ENCODE measurements around the gene BCAR1.
"Not testable (repeated sequence)": the region's sequence is repeated elsewhere in the genome, so short reads cannot be mapped to it uniquely, and the experiment has no call there.

The BCAR1 gene

DNA sequence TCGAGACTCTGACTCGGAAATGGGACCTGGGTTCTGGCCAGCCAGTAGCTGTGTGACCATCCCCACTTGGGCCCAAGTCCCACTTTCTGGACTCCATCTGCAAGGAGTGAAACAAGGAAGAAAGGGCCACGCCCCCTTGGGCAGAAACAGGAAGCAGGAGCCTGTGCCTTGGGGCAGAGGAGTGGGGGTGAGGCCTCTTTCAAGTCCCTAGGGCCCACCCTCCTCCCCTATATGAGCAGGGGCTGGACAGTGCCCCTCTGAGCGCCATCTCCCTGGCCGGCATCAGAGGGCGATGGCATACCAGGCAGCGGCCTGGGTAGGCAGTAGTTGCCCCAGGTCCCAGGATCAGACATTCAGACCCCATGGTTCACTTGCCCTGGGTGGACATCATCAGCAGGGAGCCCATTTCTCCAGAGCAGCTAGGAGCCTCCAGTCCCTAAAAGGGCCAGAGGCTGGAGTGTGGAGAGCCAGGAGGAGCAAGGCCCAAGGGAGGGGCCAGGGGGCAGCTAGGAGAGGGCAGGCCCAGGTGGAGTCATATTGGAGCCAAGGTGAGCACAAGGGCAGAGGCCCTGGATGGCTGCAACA, 7.1 kb downstream of the BCAR1 start:
- Histone ChIP-seq H3K27me3 (peaks cover 44% of the 10 kb centered on the region), H3K9me3 (no peaks in the 10 kb centered on the region), H3K36me3 (no peaks in the 10 kb centered on the region), H3K4me3 (ENCODE audit: low read depth in 1 of 2, low read length in 1 of 2) (no peak overlapping the region), H3K27ac (no peak overlapping the region), H3K4me1 (ENCODE audit: control insufficient read depth in 1 of 2, insufficient read depth in 1 of 2, low read depth in 1 of 2, low read length in 1 of 2) (no peaks in the 10 kb centered on the region)
- TF ChIP-seq, protein P1, sequence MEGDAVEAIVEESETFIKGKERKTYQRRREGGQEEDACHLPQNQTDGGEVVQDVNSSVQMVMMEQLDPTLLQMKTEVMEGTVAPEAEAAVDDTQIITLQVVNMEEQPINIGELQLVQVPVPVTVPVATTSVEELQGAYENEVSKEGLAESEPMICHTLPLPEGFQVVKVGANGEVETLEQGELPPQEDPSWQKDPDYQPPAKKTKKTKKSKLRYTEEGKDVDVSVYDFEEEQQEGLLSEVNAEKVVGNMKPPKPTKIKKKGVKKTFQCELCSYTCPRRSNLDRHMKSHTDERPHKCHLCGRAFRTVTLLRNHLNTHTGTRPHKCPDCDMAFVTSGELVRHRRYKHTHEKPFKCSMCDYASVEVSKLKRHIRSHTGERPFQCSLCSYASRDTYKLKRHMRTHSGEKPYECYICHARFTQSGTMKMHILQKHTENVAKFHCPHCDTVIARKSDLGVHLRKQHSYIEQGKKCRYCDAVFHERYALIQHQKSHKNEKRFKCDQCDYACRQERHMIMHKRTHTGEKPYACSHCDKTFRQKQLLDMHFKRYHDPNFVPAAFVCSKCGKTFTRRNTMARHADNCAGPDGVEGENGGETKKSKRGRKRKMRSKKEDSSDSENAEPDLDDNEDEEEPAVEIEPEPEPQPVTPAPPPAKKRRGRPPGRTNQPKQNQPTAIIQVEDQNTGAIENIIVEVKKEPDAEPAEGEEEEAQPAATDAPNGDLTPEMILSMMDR (IDR thresholded peaks at IDR 0.05), result no peak

GRCh38 chr16:75243667-75244224, 7.7 kb downstream of the BCAR1 start:
- TF ChIP-seq, protein P1 (IDR thresholded peaks at IDR 0.05), result no peak
- H3K9me3 ChIP-seq, result no peaks in the 10 kb centered on the region
- no peaks in the 10 kb centered on the region for H3K36me3 ChIP-seq
- peaks cover 42% of the 10 kb centered on the region for H3K27me3 ChIP-seq
- no peak overlapping the region for H3K4me3 ChIP-seq (ENCODE audit: low read depth in 1 of 2, low read length in 1 of 2)
- no peak overlapping the region for H3K27ac ChIP-seq
- no peaks in the 10 kb centered on the region for H3K4me1 ChIP-seq (ENCODE audit: control insufficient read depth in 1 of 2, insufficient read depth in 1 of 2, low read depth in 1 of 2, low read length in 1 of 2)

DNA sequence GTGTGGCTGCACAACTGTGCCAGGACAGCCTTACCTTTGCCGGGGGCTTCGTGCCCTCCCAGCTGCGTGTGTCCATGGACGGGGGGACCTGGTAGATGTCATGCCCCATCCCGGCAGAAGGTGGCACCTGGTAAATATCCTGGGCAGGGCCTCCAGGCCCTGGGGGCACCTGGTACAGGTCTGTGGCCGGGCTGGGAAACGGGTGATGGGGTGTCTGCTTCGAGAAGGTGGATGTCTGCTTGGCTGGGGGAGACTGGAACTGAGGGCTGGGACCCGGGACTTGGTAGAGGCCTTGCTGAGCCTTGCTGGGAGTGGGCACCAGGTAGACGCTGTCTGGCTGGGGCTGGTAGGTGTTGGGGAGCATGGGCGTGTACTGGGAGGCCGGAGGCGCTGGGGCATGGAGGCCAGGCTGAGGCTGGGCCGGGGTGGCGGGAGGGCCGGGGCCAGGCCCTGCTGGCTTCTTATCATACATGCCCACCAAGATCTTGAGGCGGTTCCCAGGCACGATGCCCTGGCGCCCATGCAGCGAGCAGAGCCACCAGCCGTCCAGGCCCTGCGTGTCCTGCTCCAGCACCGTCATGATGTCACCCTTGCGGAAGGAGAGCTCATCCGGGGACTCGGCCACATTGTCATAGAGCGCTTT, 8.9 kb downstream of the BCAR1 start:
- H3K27ac ChIP-seq; H3K4me1 ChIP-seq (ENCODE audit: control insufficient read depth in 1 of 2, insufficient read depth in 1 of 2, low read depth in 1 of 2, low read length in 1 of 2); H3K4me3 ChIP-seq (ENCODE audit: low read depth in 1 of 2, low read length in 1 of 2); H3K9me3 ChIP-seq; H3K36me3 ChIP-seq: not testable (repeated sequence)
- peaks cover 42% of the 10 kb centered on the region for H3K27me3 ChIP-seq

DNA sequence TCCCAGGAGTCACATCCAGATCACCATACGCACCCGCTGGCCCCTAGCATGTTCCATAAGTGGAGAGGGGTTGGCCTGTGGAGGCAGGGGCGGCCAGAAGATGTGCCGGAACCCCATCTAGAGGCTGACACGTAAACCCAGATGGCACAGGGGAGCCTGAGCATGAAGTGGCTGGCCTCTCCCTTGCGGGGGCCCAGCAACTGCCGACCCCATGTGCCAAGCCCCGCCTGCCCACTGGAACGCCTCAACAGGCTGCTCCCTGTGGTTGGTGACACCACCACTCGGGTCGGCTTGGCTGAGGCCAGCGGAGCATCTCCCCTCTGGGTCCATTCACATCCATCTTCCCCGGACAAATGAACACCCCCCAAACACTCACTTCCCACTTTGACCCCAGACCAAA, 9.5 kb downstream of the BCAR1 start:
- Histone ChIP-seq H3K9me3 (no peaks in the 10 kb centered on the region), H3K27me3 (peaks cover 36% of the 10 kb centered on the region), H3K4me1 (ENCODE audit: control insufficient read depth in 1 of 2, insufficient read depth in 1 of 2, low read depth in 1 of 2, low read length in 1 of 2) (no peaks in the 10 kb centered on the region), H3K4me3 (ENCODE audit: low read depth in 1 of 2, low read length in 1 of 2) (no peak overlapping the region), H3K36me3 (no peaks in the 10 kb centered on the region), H3K27ac (no peak overlapping the region)
- TF ChIP-seq, protein P1 (IDR thresholded peaks at IDR 0.05), result no peak

- TF ChIP-seq, protein P1 (IDR thresholded peaks at IDR 0.05), result no peak
- no peak overlapping the region for H3K4me3 ChIP-seq (ENCODE audit: low read depth in 1 of 2, low read length in 1 of 2)
- no peaks in the 10 kb centered on the region for H3K4me1 ChIP-seq (ENCODE audit: control insufficient read depth in 1 of 2, insufficient read depth in 1 of 2, low read depth in 1 of 2, low read length in 1 of 2)
- H3K27me3 ChIP-seq, result peaks cover 30% of the 10 kb centered on the region
- H3K9me3 ChIP-seq, result no peaks in the 10 kb centered on the region
- H3K36me3 ChIP-seq, result no peaks in the 10 kb centered on the region
- H3K27ac ChIP-seq, result no peak overlapping the region
Measured at GRCh38 chr16:75241412-75241811, 10.0 kb downstream of the BCAR1 start.

DNA sequence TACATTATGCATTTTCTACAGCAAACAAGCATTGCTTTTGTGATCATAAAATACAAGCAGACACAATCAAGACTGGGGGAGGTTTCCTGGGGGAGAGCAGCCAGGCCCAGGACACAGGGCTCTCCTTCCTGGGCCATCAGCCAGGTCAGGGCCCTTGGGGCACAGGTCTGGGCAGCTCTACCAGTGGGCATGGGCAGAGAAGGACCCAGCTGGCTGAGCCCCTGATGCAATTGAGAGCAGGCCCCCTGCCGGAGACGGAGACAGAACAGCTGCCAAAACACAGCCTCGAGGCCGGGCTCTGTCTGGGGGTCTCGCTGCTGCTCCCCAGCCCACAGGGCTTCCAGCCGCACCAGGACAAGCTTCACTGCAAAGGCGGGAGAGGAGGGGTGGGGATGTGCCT, 10.8 kb downstream of the BCAR1 start:
- H3K9me3 ChIP-seq; H3K36me3 ChIP-seq; H3K4me1 ChIP-seq (ENCODE audit: control insufficient read depth in 1 of 2, insufficient read depth in 1 of 2, low read depth in 1 of 2, low read length in 1 of 2); H3K27ac ChIP-seq; H3K4me3 ChIP-seq (ENCODE audit: low read depth in 1 of 2, low read length in 1 of 2): not testable (repeated sequence)
- H3K27me3 ChIP-seq, result peaks cover 26% of the 10 kb centered on the region

All from neutrophil (primary cell).